M059J (cell line): ENCODE results near the gene C3orf85. TPM values are rescaled to one million over a fixed set of nuclear protein-coding genes. Genes with fewer than 3 reads are reported as not detected.
A peak's percentile ranks its signal among the peaks of the same experiment; 100 is the strongest.

Experiments used
- DNase-seq: peaks from one replicate; pipeline ENCODE4 v3.0.0-alpha.2; 2012; ENCODE audit warnings: low read depth
- total RNA-seq: library from RNA; depleted of rRNA; stranded (reverse); fragments of >200 nt; shearing (Covaris generic); gene quantifications from 2 replicates; pipeline ENCODE4 v1.2.3, GENCODE V29; 2014; rRNA removed

The C3orf85 gene
- total RNA-seq, 1 experiment from 2014 or later, result not detected

DNA sequence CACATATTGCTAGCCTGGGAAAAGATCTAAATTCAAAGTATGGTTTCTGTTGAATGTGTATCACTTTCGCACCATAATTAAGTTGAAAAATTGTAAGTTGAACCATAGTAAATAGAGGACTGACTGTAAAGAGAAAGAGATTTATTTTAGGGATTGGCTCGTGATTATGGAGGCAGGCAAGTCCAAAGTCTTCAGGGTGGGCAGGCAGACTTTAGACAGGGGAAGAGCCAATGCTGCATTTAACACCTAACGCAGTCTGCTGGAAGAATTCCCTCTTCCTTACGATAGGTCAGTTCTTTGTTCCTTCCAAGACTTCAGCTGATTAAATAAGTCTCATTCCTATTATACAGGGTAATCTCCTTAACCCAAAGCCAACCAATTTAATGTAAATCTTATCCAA is 15.8 kb downstream of the C3orf85 start:
- DNase-seq, result no peak

DNA sequence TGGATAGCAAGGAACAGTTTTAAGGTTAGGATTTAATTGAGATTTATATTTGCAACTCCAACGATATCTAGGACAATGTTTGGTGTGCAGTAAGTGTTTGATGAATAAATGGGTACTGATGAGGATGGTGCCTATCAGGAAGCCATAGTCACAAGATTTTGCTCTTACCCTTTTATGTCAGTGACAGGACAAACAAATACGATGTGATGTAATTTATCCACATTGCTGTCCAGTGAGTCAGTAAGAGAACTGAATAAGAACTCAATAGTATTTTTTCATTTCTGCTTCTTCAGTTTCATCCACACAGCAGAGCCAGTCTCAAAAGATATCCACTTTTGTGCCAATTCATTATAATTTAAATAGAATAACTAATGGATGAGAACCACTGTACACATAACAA is 18.5 kb downstream of the C3orf85 start:
- DNase-seq, result peak; percentile 61

DNA sequence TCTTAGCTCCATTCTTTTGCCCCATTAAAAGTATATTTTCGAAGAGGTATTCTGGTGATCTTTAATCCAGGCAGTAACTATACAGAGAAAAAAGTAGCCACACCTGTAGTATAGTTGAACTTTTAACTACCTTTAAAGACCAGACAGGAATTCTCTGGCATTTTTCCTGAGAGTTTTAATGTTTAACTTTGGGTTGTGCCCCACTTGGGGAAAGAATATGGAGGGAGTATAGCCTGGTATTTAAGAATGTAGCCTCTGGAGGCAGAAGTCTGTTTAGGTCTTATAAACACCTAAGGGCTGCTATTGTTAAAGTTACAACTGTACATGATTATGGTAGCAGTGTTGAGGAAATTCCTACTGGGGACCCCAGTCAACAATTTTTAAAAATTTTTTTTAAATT is 19.3 kb downstream of the C3orf85 start:
- DNase-seq, result no peak

DNA sequence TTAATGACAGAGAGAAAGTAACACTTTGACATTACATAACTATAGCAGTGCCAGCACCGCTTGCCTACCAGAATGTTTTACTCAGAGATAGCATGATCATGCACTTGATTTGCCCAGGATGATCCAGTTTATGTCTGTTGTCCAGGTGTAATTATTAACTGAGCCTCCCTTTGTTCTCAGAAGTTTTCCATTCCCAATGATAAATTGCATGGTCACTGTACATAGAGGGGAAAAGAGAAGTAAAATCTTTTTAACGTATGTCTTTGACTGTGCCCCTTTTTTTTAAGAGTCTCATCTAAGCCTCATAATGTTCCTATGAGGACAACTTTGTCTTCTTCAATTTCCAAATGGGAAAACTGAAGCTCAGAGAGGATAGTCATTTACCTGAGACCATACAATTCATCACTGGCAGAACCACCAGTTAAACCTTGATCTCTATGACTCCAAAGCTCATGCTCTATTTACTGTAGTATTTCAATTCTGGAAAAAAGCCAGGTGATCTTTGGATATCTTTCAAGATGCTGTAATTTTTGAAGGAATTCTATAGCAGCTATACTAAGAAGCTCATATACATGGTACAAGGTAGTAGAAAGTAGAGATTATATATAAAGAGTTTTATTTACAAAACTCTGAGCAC is 25.1 kb downstream of the C3orf85 start:
- DNase-seq, result no peak

DNA sequence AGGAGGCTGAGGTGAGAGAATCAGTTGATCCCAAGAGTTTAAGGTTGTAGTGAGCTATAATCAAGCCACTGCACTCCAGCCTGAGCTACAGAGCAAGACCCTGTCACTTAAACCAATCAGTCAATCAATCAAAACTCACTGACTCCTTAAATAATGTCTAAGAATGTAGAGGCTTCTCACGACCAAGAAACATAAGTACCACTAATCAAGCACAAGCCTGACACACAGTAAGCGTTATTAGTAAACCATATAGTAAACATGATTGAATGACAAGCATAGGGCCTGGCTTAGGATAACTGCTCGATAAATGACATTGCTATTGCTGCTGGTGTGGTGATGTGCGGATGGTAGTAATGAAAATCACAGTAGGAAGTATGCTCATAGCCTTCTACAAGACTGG is 29.4 kb downstream of the C3orf85 start:
- no peak for DNase-seq

DNA sequence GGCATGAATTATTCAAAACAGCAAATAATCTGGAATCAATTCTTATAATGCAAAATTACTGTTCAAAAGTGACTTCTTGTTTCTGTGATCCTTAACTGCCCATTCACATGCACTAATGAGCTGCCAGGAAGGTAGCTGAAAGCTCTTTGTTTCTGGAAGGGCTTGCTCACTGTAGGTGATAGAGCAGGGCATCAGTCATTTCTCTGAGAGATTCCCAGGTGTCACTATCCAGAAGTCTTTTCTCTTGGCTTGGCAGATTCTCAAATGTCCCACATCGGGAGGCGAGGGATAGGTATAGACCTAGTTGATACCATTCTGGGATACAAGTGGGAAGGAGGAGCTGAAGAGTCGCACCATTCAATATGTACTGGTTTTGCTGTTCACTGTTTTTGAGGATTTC is 35.0 kb downstream of the C3orf85 start:
- DNase-seq, result no peak

DNA sequence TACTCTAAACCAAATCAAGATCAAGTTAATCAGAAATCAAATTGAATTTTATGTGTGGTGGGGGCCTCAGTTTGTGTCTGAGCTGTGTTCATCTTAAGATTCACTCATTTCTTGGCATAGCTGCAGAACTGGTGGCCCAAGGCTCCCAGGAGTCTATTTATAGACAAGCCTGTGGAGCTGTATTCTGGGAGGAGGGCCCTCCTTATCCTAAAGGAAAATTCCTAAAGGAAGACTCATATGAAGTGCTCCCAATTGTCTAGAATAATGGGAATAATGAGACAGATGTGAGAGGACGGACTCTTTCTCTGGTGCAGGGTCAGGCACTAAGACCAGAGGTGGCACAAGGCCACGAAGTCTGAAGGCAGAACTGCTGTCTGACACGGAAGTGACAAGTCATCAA is 38.9 kb downstream of the C3orf85 start:
- peak; percentile 15 for DNase-seq

DNA sequence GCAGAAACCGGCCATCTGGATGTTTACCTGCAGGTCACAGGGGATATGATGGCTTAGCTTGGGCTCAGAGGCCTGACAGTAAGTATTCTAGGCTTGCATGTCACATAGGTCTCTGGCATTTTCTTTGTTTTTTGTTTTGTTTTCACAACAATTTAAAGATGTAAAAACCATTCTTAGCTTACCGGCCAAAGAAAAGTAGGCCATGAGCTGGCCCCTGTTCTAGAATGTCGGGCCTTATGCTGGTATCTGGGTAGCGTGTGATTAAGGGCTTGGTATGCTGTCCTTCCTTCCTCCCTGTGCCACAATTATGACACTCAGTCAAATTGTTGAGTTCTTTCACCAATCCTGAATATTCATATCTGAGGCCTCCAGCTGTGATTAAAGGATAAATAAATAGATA is 40.2 kb downstream of the C3orf85 start:
- DNase-seq, result no peak

DNA sequence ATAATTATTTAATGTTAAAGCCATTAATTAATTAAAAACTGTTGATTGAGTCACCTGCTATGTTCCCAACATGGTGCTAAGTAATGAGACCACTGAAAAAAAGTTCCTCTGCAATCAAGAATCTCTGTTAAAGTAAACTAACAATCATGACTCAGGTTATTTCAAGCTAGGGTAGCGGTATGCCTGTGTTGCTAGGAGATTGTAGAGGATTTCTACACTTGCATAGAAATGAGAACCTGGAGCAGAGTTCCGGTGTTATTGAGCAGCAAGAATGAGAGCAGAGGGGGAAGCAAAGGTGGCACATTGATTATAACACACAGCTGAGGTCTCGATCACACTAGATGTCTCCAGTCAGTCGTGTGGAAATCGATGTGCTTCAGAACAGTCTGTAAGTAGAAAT is 41.4 kb downstream of the C3orf85 start:
- peak; percentile 55 for DNase-seq

DNA sequence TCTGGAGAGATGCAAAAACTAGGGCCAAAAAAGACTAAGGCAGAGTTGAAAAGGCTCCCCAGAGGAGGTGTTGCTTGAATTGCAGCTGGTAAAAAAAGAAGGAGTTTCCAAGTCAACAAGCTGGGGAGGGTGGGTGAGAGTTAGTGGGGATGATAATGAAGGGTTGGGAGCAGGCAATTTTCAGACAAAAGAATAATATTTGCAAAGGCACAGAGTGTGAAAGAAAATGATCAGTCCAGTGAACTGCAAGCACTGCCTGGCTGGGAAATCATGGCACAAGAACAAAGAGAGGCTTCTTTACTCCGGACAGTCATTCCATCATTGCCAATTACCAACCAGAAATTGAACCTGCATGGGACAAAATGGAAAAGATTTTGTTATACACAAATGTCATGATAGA is 42.2 kb downstream of the C3orf85 start:
- no peak for DNase-seq

DNA sequence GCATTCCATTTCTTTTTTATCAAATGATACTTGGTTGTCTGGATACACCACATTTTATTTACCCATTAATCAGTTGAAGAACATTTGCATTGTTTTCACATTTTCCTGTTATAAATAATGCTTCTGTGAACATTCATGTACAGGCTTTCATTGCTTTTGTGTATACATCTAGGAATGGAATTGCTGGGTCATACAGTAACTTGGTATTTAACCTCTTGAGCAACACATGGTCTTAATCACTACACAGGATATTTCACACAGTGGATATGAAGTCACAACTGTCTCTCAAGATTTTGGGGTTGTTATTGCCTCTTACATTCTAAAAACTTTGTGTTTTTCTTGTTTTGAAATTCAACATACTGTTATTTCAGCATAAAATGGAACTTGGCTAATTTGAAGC is 48.2 kb downstream of the C3orf85 start:
- DNase-seq, result no peak

DNA sequence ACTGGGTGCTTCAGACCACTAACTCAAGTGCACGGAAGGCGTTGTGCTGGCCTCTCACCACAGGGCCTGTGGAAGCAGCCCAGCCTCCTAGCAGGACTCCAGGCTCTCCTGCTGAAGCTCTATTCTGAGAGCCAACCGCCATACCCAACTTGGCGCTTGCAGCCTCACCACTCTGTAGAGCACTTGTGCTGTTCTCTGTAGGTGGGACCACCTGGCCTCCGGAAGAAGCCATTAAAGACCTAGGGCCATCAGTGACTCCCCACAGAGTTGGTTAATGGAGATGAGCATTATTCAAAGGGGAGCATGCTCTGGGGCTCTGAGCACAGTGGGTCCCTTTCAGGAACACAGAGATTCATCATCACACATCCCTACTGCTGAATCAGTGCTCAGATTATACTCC is 50.9 kb downstream of the C3orf85 start:
- DNase-seq, result no peak

DNA sequence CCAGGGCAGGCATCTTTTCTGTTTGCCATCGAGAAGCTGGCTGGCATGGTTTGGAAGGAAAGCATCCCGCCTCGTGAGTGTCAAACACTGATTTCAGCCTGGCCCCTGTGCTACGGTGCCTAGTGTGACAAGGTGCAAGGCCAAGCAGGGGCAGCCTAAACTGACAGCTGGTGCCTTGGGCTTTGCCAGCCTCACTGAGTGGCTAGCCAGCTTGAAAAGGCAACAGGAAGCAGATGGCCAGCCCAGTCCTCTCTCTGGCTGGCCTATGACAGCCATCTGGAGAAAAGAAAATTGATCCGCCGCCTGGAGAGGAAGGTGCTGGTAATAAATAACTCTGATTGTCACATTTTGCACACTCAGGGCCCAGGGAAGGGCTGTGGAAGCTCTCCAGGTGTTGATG is 52.2 kb downstream of the C3orf85 start:
- DNase-seq, result no peak

DNA sequence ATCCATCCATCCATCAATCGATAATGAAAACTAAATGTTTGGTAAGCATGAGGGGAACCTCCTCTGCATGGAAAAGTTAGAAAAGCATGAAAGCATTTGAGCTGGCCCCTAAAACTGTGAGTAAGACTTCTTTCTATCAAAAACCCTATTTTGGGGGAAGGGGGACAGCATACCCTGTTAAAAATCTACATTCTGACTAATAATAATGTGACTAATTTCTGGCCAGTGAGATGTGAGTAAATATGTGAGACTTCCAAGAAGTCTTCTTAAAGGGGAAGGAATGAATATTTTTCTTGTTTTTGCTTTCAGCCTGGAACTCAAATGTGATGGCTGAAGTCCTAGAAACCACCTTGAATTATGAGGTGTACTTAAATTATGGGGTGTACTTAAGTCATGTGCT is 54.9 kb downstream of the C3orf85 start:
- peak; percentile 29 for DNase-seq

DNA sequence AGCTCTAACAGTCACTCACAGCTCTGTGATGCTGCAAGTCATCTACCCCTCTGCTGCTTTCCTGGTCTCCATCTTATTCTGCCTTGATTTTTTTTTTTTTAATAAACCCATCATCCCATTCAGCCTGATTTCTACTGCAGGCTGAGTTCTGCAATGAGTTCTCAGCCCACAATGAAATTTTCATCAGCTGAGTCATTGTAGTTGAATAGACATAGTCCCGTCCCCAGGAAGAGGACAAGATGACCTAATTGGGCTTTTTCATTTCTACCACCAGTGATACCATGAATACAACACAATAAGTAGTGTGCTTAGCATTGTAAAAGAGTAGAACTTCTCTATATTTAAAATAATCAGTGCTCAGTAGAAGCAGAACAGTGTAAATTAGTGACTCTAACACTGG is 59.3 kb downstream of the C3orf85 start:
- DNase-seq, result peak; percentile 79

Other genes starting within 250 kb of the C3orf85 start
- 0.39 TPM in 1 of 2 replicates, not detected in the other for gene GUCA1C, start 182.8 kb upstream of the C3orf85 start, total RNA-seq
- gene MORC1, start 18.6 kb upstream of the C3orf85 start, total RNA-seq, result 0.02 TPM in 1 of 2 replicates, not detected in the other
- gene DPPA2, start 179.8 kb downstream of the C3orf85 start, total RNA-seq, result not detected in 2 replicates
- gene DPPA4, start 200.8 kb downstream of the C3orf85 start, total RNA-seq, result not detected in 2 replicates